Retinal pigment epithelial cell (primary cell): Measurements from ENCODE around the gene PIP4K2A.

ENCODE experiments used
- DNase-seq: peaks from one replicate; pipeline ENCODE4 v3.0.0-alpha.2; 2010; ENCODE audit warnings: low read depth
- H3K4me3 ChIP-seq: 2 replicates; pipeline ENCODE4 v1.5.1; 2011; ENCODE audit warnings: mild to moderate bottlenecking, low read length, control low read depth, moderate library complexity
- CTCF ChIP-seq: conservative IDR thresholded peaks from 2 replicates; pipeline ENCODE4 v1.5.1; 2011; ENCODE audit warnings: low read depth, low read length, control low read depth, inconsistent platforms

Gene PIP4K2A

GRCh38 chr10:22704942-22705341 is 9.4 kb downstream of the PIP4K2A start:
- DNase-seq, result no peak
- H3K4me3 ChIP-seq, result no peak overlapping the region
- TF ChIP-seq CTCF, result no peak

DNA sequence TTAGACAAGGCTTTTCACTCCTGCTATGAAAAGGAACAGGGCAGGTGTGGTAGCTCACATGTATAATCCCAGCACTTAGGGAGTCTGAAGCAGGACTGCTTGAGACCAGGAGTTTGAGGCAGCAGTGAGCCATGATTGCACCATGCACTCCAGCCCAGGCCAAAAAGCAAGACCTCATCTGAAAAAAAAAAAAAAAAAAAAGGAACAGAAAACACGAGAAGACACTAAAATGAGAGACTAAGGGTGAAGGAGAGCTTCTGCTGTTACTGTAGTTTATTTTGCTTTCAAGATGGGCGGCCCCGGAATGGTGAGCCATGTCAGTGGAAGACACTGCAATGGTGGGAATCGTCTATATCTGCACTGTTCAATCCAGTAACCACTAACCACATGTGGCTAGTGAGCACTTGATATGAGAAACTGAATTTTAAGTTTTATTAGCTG is 9.9 kb downstream of the PIP4K2A start:
- no peak for DNase-seq
- H3K4me3 ChIP-seq, result no peak overlapping the region
- TF ChIP-seq CTCF, result no peak

- no peak for DNase-seq
- no peak overlapping the region for H3K4me3 ChIP-seq
- TF ChIP-seq CTCF, result no peak
Measured at GRCh38 chr10:22702348-22702747, 12.0 kb downstream of the PIP4K2A start.

DNA sequence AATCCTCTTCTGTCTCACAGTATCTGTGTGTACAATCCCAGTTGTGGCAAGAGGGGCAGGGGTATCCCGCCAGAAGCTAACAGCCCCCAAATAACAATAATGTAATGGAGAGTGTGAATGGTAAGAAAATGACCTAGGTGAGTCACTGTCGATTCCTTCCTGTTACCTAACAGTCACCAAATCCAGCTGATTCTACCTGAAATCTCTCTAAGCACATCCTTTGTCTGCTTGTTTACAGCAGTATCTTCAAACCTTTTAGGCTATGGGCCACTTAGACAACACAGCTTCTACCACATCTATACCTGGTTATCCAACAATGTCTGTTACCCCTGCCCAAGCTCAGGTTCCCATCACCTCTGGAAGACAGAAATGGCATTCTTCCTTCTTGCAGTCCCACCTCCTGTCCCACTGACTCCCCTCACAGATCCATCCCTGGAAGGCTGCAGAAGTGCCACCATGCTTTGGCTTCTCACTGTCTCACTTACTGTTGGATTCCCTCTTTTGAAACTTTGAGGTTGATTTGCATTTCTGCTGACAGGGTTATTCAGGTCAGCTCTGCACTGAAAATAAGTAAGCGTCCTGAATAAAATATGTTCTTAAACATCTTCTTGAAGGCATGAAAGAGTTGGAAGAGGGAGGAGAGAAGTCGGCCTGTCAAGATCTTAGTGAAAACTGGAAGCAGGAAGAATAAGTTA is 13.1 kb downstream of the PIP4K2A start:
- no peak overlapping the region for H3K4me3 ChIP-seq
- no peak for TF ChIP-seq CTCF

GRCh38 chr10:22700489-22700888 is 13.9 kb downstream of the PIP4K2A start:
- no peak for TF ChIP-seq CTCF
- no peak for DNase-seq
- no peak overlapping the region for H3K4me3 ChIP-seq

More for the DNA sequence above, 13.1 kb downstream of the PIP4K2A start:
- no peak for DNase-seq

DNA sequence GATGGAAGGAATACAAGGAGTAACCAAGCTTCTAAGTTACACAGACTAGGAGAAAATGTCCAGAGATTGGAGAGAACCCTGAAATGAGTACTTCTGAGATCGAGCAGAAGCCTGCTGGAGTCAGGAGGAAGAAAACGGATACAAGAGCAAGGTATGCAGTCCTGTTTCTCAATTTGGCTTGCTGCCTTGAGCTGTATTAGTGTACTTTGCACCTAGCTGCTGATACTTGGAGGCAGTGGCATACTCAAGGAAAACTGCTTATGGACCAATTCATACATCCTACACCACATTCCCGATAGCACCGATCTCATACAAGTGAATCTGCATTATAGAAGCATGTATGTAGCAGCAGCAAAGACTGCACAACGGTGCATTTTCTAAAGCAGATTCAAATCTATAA is 14.4 kb downstream of the PIP4K2A start:
- DNase-seq, result no peak
- no peak for TF ChIP-seq CTCF

DNA sequence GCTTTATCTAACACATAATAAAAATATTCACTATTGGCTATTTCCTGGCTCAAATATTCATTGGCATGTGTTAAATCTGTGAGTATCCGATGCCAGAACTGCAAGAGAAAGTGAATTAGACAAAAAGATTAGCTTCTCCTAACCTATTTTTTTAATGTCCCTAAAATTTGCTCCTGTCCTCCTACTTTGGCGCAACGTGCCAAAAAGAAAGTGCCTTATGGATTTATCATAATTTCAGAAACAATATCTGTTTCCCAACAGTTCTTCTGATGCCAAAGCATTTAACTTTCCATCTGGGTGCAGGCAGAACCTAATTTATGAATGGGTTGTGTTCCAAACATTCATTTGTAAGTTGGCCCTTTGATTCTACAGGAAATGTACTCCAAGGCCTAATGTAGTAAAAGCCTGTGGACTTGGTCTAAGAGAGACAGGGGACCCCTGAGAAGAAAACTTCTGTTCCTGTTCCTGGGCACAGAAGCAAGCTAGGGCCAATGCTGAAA is 15.4 kb downstream of the PIP4K2A start:
- H3K4me3 ChIP-seq, result no peak overlapping the region
- DNase-seq, result no peak
- no peak for TF ChIP-seq CTCF

More for the DNA sequence above, 14.4 kb downstream of the PIP4K2A start:
- no peak overlapping the region for H3K4me3 ChIP-seq
